GM12865 (cell line): ENCODE data around the gene FIBCD1.

Source experiments
- DNase-seq: peaks from one replicate; pipeline ENCODE4 v3.0.0; 2010; ENCODE audit warnings: low read depth
- H3K4me3 ChIP-seq: 2 replicates; pipeline ENCODE4 v1.5.1; 2011; ENCODE audit warnings: mild to moderate bottlenecking, low read depth, low read length, control low read depth
- CTCF ChIP-seq: IDR thresholded peaks from 2 replicates; pipeline ENCODE4 v1.5.1; 2011; ENCODE audit warnings: low read length, control low read depth, low read depth, inconsistent platforms; ENCODE audit not compliant: insufficient read depth; ENCODE audit errors: missing control alignments

Gene FIBCD1

GRCh38 chr9:130974697-130975096, 35.6 kb upstream of the FIBCD1 start:
- no peak for TF ChIP-seq CTCF
- H3K4me3 ChIP-seq, result no peak overlapping the region
- DNase-seq, result no peak

DNA sequence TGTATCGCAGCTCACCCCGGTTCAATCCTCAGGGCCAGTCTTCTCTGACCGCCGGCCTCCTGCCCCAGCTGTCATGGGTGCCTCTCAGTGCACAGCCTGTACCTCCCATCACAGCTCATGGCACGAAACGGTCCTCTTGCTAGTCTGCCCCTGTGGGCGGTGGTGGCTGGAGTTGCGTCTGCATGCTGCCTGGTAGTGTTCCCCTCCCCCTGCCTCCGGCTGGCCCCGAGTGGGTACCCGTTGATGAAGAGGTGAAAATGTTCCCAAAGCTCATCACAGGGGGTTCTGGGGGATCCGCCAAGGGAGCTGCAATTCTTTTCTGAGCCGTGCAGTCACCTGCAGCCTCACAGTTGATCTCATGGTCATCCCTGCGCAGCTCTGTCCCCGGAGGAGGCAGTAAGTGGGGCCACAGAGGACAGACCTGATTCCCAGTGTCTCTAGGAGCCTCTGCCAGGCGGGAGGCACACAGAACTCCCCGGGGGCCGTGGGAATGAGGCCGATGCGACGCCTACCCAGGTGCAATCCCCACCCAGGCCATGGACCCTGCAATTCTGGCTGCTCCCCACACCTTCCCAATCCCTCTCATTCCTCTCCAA, 34.7 kb upstream of the FIBCD1 start:
- no peak overlapping the region for H3K4me3 ChIP-seq
- no peak for DNase-seq
- TF ChIP-seq CTCF, result no peak

DNA sequence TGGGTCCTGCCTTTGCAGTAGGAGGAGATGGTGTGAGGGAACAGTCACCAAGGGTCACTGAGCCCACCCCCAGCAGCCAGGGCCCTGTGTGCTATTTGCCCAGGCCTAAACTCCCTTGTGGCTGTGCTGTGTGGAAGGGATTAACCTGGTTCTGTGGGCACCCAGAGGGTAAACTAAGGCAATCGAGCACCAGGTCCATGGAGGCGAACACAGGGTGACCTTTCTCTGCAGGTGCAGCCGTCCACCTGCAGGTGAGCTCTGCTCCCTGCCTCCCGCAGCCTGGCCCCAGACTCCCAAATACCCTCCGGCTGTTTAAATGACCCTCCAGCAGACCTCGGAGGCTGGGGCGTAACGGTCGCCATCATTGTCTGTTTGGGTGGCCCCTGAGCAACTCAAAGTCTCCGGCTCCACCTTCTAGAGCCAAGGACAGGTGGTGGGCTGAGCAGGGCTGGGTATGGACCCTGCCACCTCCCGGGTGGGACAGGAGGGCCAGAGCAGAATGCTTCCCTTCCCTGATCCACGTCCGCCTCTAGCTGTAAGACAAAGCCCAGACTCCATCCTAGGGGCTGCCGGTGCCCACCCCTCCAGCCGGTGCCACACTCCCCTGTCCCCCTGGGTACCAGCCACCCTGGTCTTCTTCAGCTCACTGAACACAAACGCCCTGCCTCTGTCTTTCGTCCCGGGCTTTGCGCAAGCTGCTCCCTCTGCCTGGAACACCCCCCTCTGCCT, 34.1 kb upstream of the FIBCD1 start:
- no peak for DNase-seq
- no peak overlapping the region for H3K4me3 ChIP-seq
- TF ChIP-seq CTCF, result no peak

DNA sequence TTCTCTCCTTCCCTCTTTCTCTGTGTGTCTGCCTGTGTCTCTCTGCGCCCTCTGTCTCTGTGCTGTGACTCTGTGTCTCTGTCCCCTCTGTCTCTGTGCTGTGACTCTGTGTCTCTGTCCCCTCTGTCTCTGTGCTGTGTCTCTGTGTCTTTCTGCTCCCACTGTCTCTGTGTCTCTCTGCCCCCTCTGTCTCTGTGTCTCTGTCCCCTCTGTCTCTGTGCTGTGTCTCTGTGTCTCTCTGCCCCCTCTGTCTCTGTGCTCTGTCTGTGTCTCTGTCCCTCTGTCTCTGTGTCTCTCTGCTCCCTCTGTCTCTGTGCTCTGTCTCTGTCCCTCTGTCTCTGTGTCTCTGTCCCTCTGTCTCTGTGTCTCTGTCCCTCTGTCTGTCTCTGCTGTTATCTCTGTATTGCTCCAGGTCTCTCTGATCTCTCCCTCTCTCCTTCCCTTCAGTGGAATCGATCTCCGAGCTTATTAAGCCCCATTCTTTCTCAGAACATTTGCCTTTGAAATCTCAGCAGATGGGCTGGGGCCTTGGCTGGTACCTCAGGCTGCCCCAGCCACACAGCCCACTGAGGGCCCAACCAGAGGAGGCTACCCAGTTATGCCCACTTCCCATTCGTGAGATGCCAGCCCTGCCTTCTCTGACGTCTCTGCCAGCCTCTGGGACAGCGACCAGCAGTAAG, 33.4 kb upstream of the FIBCD1 start:
- TF ChIP-seq CTCF, result no peak
- DNase-seq, result no peak
- H3K4me3 ChIP-seq, result no peak overlapping the region

DNA sequence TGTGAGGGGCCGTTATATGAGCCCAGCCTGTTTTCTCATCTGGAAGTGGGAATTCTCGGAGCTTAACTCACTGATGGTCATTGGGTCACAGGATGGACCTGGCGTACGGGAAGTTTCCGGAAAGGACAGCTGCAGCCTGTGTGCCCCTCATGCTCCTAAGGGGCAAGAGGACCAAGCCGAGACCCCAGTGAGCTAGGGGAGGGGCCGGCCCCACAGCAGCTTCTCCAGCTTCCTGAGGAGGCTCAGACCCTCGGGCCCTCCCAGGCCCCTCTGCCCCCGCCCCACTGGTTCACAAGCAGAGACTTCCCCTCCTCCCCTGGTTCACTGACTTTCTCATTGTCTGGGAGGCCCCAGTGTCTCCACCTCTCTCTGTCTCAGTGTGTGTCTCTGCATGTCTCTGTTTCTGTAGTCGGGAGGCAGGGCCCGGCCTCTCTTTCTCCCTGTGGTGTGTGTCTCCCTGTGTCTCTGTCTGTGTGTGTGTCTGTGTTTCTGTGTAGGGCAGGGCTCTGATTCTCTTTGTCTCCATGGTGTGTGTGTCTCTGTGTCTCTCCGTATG, 32.3 kb upstream of the FIBCD1 start:
- no peak for TF ChIP-seq CTCF
- H3K4me3 ChIP-seq, result no peak overlapping the region
- no peak for DNase-seq

- TF ChIP-seq CTCF, result no peak
- no peak for DNase-seq
Observed at GRCh38 chr9:130970855-130971254, 31.8 kb upstream of the FIBCD1 start.

GRCh38 chr9:130970052-130970451, 31.0 kb upstream of the FIBCD1 start:
- DNase-seq, result no peak
- no peak for TF ChIP-seq CTCF
- no peak overlapping the region for H3K4me3 ChIP-seq

More at GRCh38 chr9:130970855-130971254, 31.8 kb upstream of the FIBCD1 start:
- no peak overlapping the region for H3K4me3 ChIP-seq
